Mesenchymal stem cell (in vitro differentiated cells and primary cell): ENCODE results near the gene VAV2.

Source experiments
- DNase-seq: peaks from one replicate; pipeline ENCODE4 v3.0.0-alpha.2; 2013
- H2AFZ ChIP-seq: one replicate; pipeline ENCODE4 v1.6.1; 2013; ENCODE audit warnings: low read depth, mild to moderate bottlenecking, control low read depth, inconsistent platforms, low read length, moderate library complexity
- H2AK5ac ChIP-seq: 2 replicates; pipeline ENCODE4 v1.6.1; 2013; ENCODE audit warnings: low read length, moderate library complexity, mild to moderate bottlenecking, inconsistent platforms; ENCODE audit not compliant: severe bottlenecking
- H2BK120ac ChIP-seq: one replicate; pipeline ENCODE4 v1.6.1; 2013; ENCODE audit warnings: low read depth, mild to moderate bottlenecking, inconsistent platforms, low read length, moderate library complexity
- H2BK12ac ChIP-seq, 2 experiments: one replicate each; pipeline ENCODE4 v1.6.1; 2013; ENCODE audit warnings: inconsistent platforms in 2 of 2, low read length in 2 of 2, mild to moderate bottlenecking in 2 of 2, moderate library complexity in 2 of 2, control low read depth in 1 of 2
- H2BK15ac ChIP-seq: one replicate; pipeline ENCODE4 v1.6.1; 2013; ENCODE audit warnings: mild to moderate bottlenecking, low read depth, inconsistent platforms; ENCODE audit not compliant: poor library complexity, severe bottlenecking
- H2BK5ac ChIP-seq: 2 replicates; pipeline ENCODE4 v1.6.1; 2013; ENCODE audit warnings: low read depth, mild to moderate bottlenecking, low read length, control low read depth, inconsistent platforms; ENCODE audit not compliant: poor library complexity, severe bottlenecking
- H3K14ac ChIP-seq, 2 experiments: one replicate each; pipeline ENCODE4 v1.6.1; 2013; ENCODE audit warnings: inconsistent platforms in 2 of 2, low read length in 2 of 2, control low read depth in 1 of 2, mild to moderate bottlenecking in 1 of 2, moderate library complexity in 1 of 2
- H3K18ac ChIP-seq, 2 experiments: one replicate each; pipeline ENCODE4 v1.6.1; 2013; ENCODE audit warnings: inconsistent platforms in 2 of 2, low read length in 2 of 2, control low read depth in 1 of 2, low read depth in 1 of 2, mild to moderate bottlenecking in 1 of 2
- H3K23ac ChIP-seq, 2 experiments: one replicate each; pipeline ENCODE4 v1.6.1; 2013; ENCODE audit warnings: inconsistent platforms in 2 of 2, low read length in 2 of 2, mild to moderate bottlenecking in 2 of 2, moderate library complexity in 2 of 2, control low read depth in 1 of 2
- H3K27ac ChIP-seq: 2 replicates; pipeline ENCODE4 v1.5.1; 2013; ENCODE audit warnings: mild to moderate bottlenecking, moderate library complexity, low read length, control low read depth, inconsistent platforms; ENCODE audit not compliant: poor library complexity, severe bottlenecking
- H3K27me3 ChIP-seq, 2 experiments: 2 replicates each; pipeline versions ENCODE4 v1.6.1 to v1.7.0; 2013; ENCODE audit warnings: low read length in 2 of 2, mild to moderate bottlenecking in 2 of 2, moderate library complexity in 2 of 2, control low read depth in 1 of 2, inconsistent platforms in 1 of 2; ENCODE audit not compliant: control insufficient read depth in 1 of 2, insufficient read depth in 1 of 2
- H3K36me3 ChIP-seq, 2 experiments: 2 replicates each; pipeline versions ENCODE4 v1.6.1 to v1.7.0; 2013; ENCODE audit warnings: low read length in 2 of 2, control low read depth in 1 of 2, inconsistent platforms in 1 of 2, low read depth in 1 of 2, mild to moderate bottlenecking in 1 of 2; ENCODE audit not compliant: insufficient read depth in 2 of 2, control insufficient read depth in 1 of 2
- H3K4ac ChIP-seq, 2 experiments: one replicate each; pipeline ENCODE4 v1.6.1; 2013; ENCODE audit warnings: inconsistent platforms in 2 of 2, low read length in 2 of 2, mild to moderate bottlenecking in 2 of 2, moderate library complexity in 2 of 2, control low read depth in 1 of 2, low read depth in 1 of 2
- H3K4me1 ChIP-seq: 2 replicates; pipeline ENCODE4 v1.6.1; 2013; ENCODE audit warnings: low read depth, low read length, control low read depth; ENCODE audit not compliant: control insufficient read depth, insufficient read depth
- H3K4me2 ChIP-seq: 2 replicates; pipeline ENCODE4 v1.6.1; 2013; ENCODE audit warnings: low read length, mild to moderate bottlenecking, inconsistent platforms; ENCODE audit not compliant: poor library complexity, severe bottlenecking
- H3K4me3 ChIP-seq, 2 experiments: 2 replicates each; pipeline versions ENCODE4 v1.5.1 to v1.7.0; 2013; ENCODE audit warnings: low read length in 2 of 2, mild to moderate bottlenecking in 2 of 2, control low read depth in 1 of 2, low read depth in 1 of 2; ENCODE audit not compliant: insufficient read depth in 1 of 2
- H3K79me1 ChIP-seq: replicated peaks from 2 replicates; pipeline ENCODE4 v1.6.1; 2013; ENCODE audit warnings: mild to moderate bottlenecking, control low read depth, low read length, inconsistent platforms; ENCODE audit not compliant: poor library complexity, severe bottlenecking
- H3K9ac ChIP-seq: 2 replicates; pipeline ENCODE4 v1.7.0; 2013; ENCODE audit warnings: mild to moderate bottlenecking, low read length, moderate library complexity
- H3K9me3 ChIP-seq: 2 replicates; pipeline ENCODE4 v1.7.0; 2013; ENCODE audit warnings: mild to moderate bottlenecking, low read length; ENCODE audit not compliant: control insufficient read depth
- H4K8ac ChIP-seq: one replicate; pipeline ENCODE4 v1.6.1; 2013; ENCODE audit warnings: inconsistent platforms, mild to moderate bottlenecking, low read length, moderate library complexity
- H4K91ac ChIP-seq: one replicate; pipeline ENCODE4 v1.6.1; 2013; ENCODE audit warnings: mild to moderate bottlenecking, low read length, inconsistent platforms
- WGBS: methylation state at CpG from one replicate; pipeline ENCODE4 v1.1.7; 2013; ENCODE audit warnings: mixed read lengths; 5-methylcytosine and 5-hydroxymethylcytosine counted together

The VAV2 gene

GRCh38 chr9:133942206-133942975 lies 49.7 kb downstream of the VAV2 start:
- WGBS, result 97% methylated on average over 27 of the region's 27 CpGs
- Histone ChIP-seq H3K27me3 (no peaks in the 10 kb centered on the region), H2BK15ac (no peak overlapping the region), H2BK12ac (no peak overlapping the region), H3K18ac (no peak overlapping the region), H3K4me1 (peaks cover 79% of the 10 kb centered on the region), H3K9me3 (no peaks in the 10 kb centered on the region), H3K23ac (no peak overlapping the region), H3K4ac (no peak overlapping the region), H3K27ac (no peak overlapping the region), H4K91ac (no peak overlapping the region), H3K9ac (no peak overlapping the region), H4K8ac (no peak overlapping the region), H3K79me1 (peaks cover 18% of the 10 kb centered on the region), H3K36me3 (peaks cover 15 to 57% of the 10 kb centered on the region in 2 experiments), H3K4me2 (no peak overlapping the region), H2BK5ac (no peak overlapping the region), H2BK120ac (no peak overlapping the region), H3K4me3 (no peak overlapping the region), H2AK5ac (peak overlapping the region; percentile 11), H2AFZ (no peak overlapping the region), H3K14ac (no peak overlapping the region)
- DNase-seq, result no peak

GRCh38 chr9:133939845-133940244 lies 52.3 kb downstream of the VAV2 start:
- H4K91ac ChIP-seq, result no peak overlapping the region
- no peaks in the 10 kb centered on the region for H3K27me3 ChIP-seq
- no peaks in the 10 kb centered on the region for H3K9me3 ChIP-seq
- peaks cover 24 to 46% of the 10 kb centered on the region in 2 experiments for H3K36me3 ChIP-seq
- no peak overlapping the region for H3K18ac ChIP-seq
- no peak for DNase-seq
- peak overlapping the region; percentile 14 for H2AK5ac ChIP-seq
- no peak overlapping the region for H3K4ac ChIP-seq
- no peak overlapping the region for H3K23ac ChIP-seq
- H3K4me1 ChIP-seq, result peaks cover 77% of the 10 kb centered on the region
- 88% methylated on average over 12 of the region's 12 CpGs for WGBS
- peaks cover 13% of the 10 kb centered on the region for H3K79me1 ChIP-seq
- no peak overlapping the region for H3K4me3 ChIP-seq
- H2AFZ ChIP-seq, result no peak overlapping the region
- H2BK120ac ChIP-seq, result no peak overlapping the region
- no peak overlapping the region for H3K9ac ChIP-seq
- no peak overlapping the region for H2BK12ac ChIP-seq
- H3K14ac ChIP-seq, result peak overlapping the region in 1 of 2 experiments; percentile 20
- H2BK15ac ChIP-seq, result no peak overlapping the region
- H4K8ac ChIP-seq, result no peak overlapping the region
- no peak overlapping the region for H2BK5ac ChIP-seq
- no peak overlapping the region for H3K27ac ChIP-seq
- H3K4me2 ChIP-seq, result no peak overlapping the region

- no peak overlapping the region for H3K14ac ChIP-seq
Observed at GRCh38 chr9:133939171-133939785, 52.8 kb downstream of the VAV2 start.

GRCh38 chr9:133938753-133939152 lies 53.4 kb downstream of the VAV2 start:
- H4K8ac ChIP-seq, result no peak overlapping the region
- no peak overlapping the region for H3K4ac ChIP-seq
- no peak overlapping the region for H3K14ac ChIP-seq
- H3K9me3 ChIP-seq, result no peaks in the 10 kb centered on the region
- no peak overlapping the region for H2BK120ac ChIP-seq
- peaks cover 13% of the 10 kb centered on the region for H3K79me1 ChIP-seq
- H2AFZ ChIP-seq, result no peak overlapping the region
- H3K27me3 ChIP-seq, result no peaks in the 10 kb centered on the region
- no peak overlapping the region for H3K27ac ChIP-seq
- 93% methylated on average over 14 of the region's 14 CpGs for WGBS
- peaks cover 73% of the 10 kb centered on the region for H3K4me1 ChIP-seq
- no peak overlapping the region for H2BK15ac ChIP-seq
- DNase-seq, result no peak
- no peak overlapping the region for H2BK12ac ChIP-seq
- no peak overlapping the region for H4K91ac ChIP-seq
- no peak overlapping the region for H2BK5ac ChIP-seq
- peak overlapping the region; percentile 4 for H2AK5ac ChIP-seq
- H3K4me2 ChIP-seq, result no peak overlapping the region
- H3K36me3 ChIP-seq, result peaks cover 24 to 46% of the 10 kb centered on the region in 2 experiments
- no peak overlapping the region for H3K4me3 ChIP-seq
- H3K9ac ChIP-seq, result no peak overlapping the region
- no peak overlapping the region for H3K18ac ChIP-seq
- no peak overlapping the region for H3K23ac ChIP-seq

More at GRCh38 chr9:133939171-133939785, 52.8 kb downstream of the VAV2 start:
- WGBS, result 84% methylated on average over 19 of the region's 23 CpGs
- no peak overlapping the region for H4K91ac ChIP-seq
- no peak overlapping the region for H2BK12ac ChIP-seq
- no peak overlapping the region for H3K9ac ChIP-seq
- peak overlapping the region in 1 of 2 experiments; percentile 13 for H3K18ac ChIP-seq
- no peak overlapping the region for H2BK120ac ChIP-seq
- no peaks in the 10 kb centered on the region for H3K9me3 ChIP-seq
- no peaks in the 10 kb centered on the region for H3K27me3 ChIP-seq
- H3K23ac ChIP-seq, result no peak overlapping the region
- no peak overlapping the region for H3K4me3 ChIP-seq
- H3K79me1 ChIP-seq, result peaks cover 13% of the 10 kb centered on the region
- peak overlapping the region; percentile 17 for H4K8ac ChIP-seq
- H2AFZ ChIP-seq, result no peak overlapping the region
- H3K4ac ChIP-seq, result no peak overlapping the region
- peaks cover 24 to 46% of the 10 kb centered on the region in 2 experiments for H3K36me3 ChIP-seq
- DNase-seq, result no peak
- peak overlapping the region; percentile 26 for H2AK5ac ChIP-seq
- no peak overlapping the region for H3K27ac ChIP-seq
- no peak overlapping the region for H2BK5ac ChIP-seq
- no peak overlapping the region for H2BK15ac ChIP-seq
- peaks cover 77% of the 10 kb centered on the region for H3K4me1 ChIP-seq
- H3K4me2 ChIP-seq, result no peak overlapping the region
